Cardiac muscle cell (in vitro differentiated cells and primary cell): ENCODE data around the gene CLDN16. TPM values are rescaled to one million over a fixed set of nuclear protein-coding genes. Genes with fewer than 3 reads are reported as not detected.

Source experiments
- DNase-seq, 2 donors: peaks; one replicate each; pipeline versions ENCODE4 v3.0.0 to v3.0.0-alpha.2; 2010 to 2017; ENCODE audit warnings: low read depth in 1 of 2, low spot score in 1 of 2
- H3K27ac ChIP-seq: fragments of 200-600 bp; sonication (generic); 2 replicates; pipeline ENCODE4 v1.5.1; 2016
- H3K27me3 ChIP-seq: fragments of 200-600 bp; sonication (generic); 2 replicates; pipeline ENCODE4 v1.6.0; 2016; ENCODE audit warnings: control low read depth
- H3K36me3 ChIP-seq: fragments of 200-600 bp; sonication (generic); 2 replicates; pipeline ENCODE4 v1.5.1; 2016; ENCODE audit warnings: control low read depth
- H3K4me1 ChIP-seq: fragments of 200-600 bp; sonication (generic); 2 replicates; pipeline ENCODE4 v1.8.1; 2017; ENCODE audit warnings: low read depth, mild to moderate bottlenecking, mixed run types
- H3K4me3 ChIP-seq: fragments of 200-600 bp; sonication (generic); 2 replicates; pipeline ENCODE4 v1.5.1; 2016; ENCODE audit warnings: mild to moderate bottlenecking
- H3K9me3 ChIP-seq: fragments of 200-600 bp; sonication (generic); 2 replicates; pipeline ENCODE4 v1.5.1; 2017; ENCODE audit warnings: low read depth, mild to moderate bottlenecking, control low read depth
- CTCF ChIP-seq: IDR thresholded peaks from 2 replicates; pipeline ENCODE4 v1.5.1; 2012; ENCODE audit warnings: low read depth, mild to moderate bottlenecking, low read length
- polyA plus RNA-seq: library from polyadenylated mRNA; unstranded; fragments of >200 nt; fragmentation: Nextera tagmentation; extraction: Ambion mirVana; gene quantifications from 2 replicates; pipeline ENCODE4 v1.2.1, GENCODE V29; 2016
- total RNA-seq: library from RNA; depleted of rRNA; stranded (reverse); fragments of >200 nt; gene quantifications from 2 replicates; pipeline ENCODE4 v1.2.3, GENCODE V29; 2016

Gene CLDN16
- total and polyA plus RNA-seq, 2 experiments from 2014 or later = 0.18 TPM; not detected in 1

DNA sequence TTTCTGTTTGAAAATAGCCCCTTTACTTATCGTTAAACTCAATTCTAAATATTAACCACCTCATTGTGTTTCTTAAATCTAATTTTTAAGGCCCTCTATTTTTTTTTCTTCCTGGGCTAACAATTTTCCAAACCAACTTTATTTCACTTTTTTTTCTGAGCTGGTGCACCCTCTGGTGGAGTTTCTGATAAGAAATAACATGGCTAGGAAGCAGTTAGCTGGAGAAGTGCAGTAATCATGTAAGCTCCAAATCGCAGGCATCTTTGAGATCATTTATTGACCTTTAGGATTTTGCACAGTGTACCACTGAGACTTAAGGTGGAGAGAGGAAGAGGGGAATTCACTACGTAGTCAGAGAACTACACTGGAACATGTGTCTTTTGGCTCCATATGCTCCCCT is 55.3 kb downstream of the CLDN16 start:
- H3K27ac ChIP-seq = no peak overlapping the region
- H3K27me3 ChIP-seq = no peaks in the 10 kb centered on the region
- no peak overlapping the region for H3K4me3 ChIP-seq
- peak in 1 of 2 donors; percentile 34 for DNase-seq
- H3K4me1 ChIP-seq = no peaks in the 10 kb centered on the region
- H3K9me3 ChIP-seq = no peaks in the 10 kb centered on the region
- no peaks in the 10 kb centered on the region for H3K36me3 ChIP-seq
- TF ChIP-seq CTCF = peak; percentile 40

DNA sequence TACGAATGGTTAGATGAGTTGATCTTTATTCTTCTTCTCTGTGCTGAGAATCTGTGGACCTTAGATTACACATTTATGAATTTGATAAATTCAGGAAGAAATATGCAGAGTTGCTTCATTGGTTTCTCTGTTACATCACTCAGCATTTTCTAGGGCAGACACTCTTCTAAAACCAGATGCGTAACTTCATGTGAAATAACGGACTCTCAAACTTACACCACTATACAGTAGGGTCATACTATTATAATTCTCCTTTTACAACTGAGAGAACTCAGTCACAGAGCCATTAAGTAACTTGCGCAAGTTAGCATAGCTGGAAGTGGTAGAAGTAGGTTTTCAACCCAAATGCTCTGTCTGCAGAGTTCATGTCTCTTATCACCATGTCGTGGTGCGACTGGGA is 56.0 kb downstream of the CLDN16 start:
- H3K36me3 ChIP-seq = no peaks in the 10 kb centered on the region
- TF ChIP-seq CTCF = no peak
- no peaks in the 10 kb centered on the region for H3K27me3 ChIP-seq
- no peak for DNase-seq
- no peaks in the 10 kb centered on the region for H3K4me1 ChIP-seq
- H3K4me3 ChIP-seq = no peak overlapping the region
- no peaks in the 10 kb centered on the region for H3K9me3 ChIP-seq
- no peak overlapping the region for H3K27ac ChIP-seq

DNA sequence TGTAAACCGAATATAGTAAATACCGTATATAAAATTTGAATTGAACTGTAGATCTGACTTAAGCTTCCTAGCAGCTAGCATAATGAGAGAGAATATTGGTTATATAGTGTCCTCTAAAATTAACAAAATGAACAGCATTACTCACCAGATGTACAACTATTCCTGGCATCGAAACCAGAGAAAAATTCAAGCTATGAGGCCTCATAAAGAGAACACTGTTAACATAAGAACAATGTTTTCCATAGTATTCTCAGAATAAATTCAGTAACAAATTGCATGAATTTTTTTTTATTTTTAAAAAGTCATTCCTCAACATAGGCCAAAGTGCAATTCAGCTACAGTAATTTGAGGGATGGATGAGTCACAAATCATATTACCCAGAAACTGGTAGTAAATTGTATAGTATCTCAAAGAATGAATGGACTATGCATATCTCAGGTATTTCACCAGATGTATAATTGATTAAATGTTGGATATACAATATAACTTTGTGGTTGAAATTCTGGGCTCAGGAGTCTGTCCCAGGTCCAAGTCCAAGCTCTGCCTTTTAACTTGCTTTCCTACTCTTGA is 56.7 kb downstream of the CLDN16 start:
- H3K4me3 ChIP-seq = no peak overlapping the region
- no peaks in the 10 kb centered on the region for H3K27me3 ChIP-seq
- H3K4me1 ChIP-seq = no peaks in the 10 kb centered on the region
- no peak for DNase-seq
- TF ChIP-seq CTCF = no peak
- H3K27ac ChIP-seq = no peak overlapping the region
- no peaks in the 10 kb centered on the region for H3K9me3 ChIP-seq
- no peaks in the 10 kb centered on the region for H3K36me3 ChIP-seq

DNA sequence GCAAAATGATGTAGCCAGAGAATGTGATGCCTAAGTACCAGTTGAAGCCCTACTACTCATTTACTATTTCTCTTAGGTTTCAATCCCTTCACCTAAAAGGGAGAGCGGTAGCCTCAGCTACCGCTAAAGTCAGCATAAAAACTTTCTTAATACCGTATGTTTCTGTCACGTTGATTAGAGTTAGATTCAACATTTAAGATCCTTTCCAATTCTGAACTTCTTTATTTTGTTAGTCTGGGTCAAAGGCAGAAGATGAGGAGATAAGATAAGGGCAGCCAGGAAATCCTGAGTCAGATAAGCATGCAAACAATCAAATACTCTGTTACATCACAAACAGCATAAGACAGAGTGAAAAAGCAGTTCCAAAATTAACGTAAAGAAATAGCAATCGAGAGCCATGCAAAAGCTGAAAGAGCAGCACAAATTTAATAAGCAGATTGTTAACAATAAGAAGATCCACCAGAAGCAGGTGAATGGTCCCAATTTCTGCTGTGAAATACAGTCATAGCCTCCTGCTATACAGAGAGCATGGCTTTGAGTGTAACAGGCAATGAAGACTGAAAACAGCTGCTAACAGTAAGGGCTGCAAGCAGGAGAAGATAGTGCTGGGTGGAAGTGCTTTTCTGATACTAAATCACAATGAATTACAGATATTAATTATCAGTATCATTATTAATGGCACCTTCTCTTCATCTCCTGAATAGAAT is 58.8 kb downstream of the CLDN16 start:
- H3K4me1 ChIP-seq = no peaks in the 10 kb centered on the region
- no peaks in the 10 kb centered on the region for H3K36me3 ChIP-seq
- no peaks in the 10 kb centered on the region for H3K9me3 ChIP-seq
- no peaks in the 10 kb centered on the region for H3K27me3 ChIP-seq
- no peak for TF ChIP-seq CTCF
- H3K4me3 ChIP-seq = no peak overlapping the region
- DNase-seq = no peak
- H3K27ac ChIP-seq = no peak overlapping the region

- no peak for TF ChIP-seq CTCF
- Histone ChIP-seq H3K27me3 (no peaks in the 10 kb centered on the region), H3K27ac (no peak overlapping the region), H3K4me1 (no peaks in the 10 kb centered on the region), H3K36me3 (no peaks in the 10 kb centered on the region), H3K4me3 (no peak overlapping the region), H3K9me3 (no peaks in the 10 kb centered on the region)
- DNase-seq = no peak
Measured at GRCh38 chr3:190448256-190448655, 60.3 kb downstream of the CLDN16 start.
